ENCODE data around the gene SLC6A6.

Gene SLC6A6

DNA sequence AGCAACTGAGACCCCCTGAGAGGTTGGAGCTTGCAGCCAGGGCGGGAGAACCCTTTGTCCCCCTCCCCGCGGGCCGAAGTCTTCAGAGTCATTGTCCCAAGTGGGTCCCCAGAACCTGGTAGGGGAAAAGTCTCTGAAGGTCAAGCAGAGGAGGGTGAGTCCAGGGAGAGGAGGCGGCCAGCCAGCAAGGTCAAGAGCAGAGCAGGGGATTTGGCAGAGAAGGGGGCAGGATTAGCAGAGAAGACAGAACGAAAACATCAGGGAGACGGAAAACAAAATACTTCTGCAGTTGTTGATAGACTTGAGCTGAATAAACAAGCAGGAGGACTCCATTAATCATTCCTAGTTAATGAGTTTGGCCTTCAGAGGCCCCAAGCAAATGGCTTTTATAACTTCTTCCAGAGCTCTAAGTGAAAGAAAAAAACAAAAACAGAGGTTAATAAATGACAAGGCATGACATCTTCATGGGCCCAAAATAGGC, 71.0 kb downstream of the SLC6A6 start:
- DNase-seq: no peak

DNA sequence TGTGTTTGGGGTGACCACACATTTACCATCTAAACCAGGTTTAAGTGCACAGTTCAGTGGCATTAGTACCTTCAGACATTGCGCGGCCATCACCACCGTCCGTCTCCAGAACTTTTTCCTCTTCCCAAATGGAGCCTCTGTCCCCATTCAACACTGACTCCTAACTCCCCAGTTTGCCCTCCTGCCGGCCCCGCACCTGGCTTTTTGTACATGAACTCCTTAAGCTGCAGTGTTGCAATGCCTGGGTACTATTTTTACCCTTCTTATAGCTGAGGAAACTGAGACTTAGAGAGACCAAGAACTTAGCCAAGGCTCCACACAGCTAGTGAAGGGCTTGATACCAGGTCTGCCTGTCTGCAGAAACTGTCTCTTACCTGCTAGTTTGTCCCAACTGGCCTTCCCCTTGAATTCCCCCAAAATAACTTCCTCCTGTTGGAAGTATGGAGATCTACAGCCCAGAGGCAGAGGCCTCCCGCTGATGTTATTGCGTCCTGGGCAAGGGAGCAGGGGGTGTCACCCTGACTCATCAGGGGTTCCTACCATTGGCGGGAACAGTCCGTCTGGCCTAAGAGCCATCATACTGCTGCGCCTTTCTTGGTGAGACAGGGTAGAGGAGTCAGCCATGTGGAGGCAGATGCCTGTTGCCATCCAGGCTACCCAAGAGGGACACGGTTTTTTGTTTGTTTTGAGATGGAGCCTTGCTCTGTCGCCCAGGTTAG, 72.1 kb downstream of the SLC6A6 start:
- no peak for DNase-seq

DNA sequence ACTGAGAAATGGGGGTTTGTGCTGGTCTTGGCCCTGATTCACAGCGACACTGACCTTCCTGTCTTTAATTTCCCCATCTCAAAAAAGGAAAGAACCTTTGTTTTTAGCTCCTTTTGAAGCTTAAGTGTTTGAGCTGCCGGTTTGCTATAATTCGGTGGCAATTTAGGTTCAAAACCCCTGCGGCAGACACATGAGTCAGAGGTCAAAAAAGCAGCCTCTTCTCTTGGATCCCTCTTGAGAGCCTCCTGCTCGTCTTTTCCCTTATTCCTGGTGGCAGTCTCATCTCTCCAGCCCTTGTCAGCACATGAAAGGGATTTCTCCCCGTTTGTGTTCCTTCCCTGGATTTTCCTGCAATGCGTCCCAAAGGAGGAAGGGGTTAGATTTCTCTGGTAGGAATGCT, 73.2 kb downstream of the SLC6A6 start:
- no peak for DNase-seq

DNA sequence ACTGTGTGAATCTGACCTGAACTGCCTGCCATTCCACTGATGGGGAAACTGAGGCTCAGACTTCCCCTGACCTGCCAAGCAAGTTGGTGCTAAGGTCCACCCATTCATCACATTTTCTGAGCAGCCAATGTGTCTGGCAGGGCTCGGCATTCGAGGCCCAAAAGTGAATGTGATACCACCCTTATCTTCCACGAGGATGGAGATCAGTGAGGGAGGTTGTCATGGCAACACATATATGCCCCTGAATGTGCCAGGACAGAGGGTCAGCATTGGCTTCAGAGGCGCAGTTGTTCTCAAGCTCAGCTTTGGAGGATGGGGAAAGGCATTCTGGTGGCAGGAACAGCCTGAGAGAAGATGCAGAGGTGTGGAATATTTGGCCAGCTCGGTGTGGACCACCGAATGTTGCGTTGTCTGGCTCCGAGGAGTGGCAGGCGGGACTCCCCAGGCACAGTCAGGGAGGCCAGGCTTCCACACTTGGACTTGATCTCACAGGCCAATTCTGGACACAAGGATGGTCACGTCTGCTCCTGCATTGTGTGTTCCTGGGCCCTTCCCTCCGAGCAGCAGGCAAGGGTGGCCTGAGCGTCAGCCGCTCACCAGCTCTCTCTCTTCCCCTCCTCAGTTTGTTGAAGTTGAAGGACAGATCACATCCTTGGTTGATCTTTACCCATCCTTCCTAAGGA, 74.3 kb downstream of the SLC6A6 start:
- DNase-seq: no peak

DNA sequence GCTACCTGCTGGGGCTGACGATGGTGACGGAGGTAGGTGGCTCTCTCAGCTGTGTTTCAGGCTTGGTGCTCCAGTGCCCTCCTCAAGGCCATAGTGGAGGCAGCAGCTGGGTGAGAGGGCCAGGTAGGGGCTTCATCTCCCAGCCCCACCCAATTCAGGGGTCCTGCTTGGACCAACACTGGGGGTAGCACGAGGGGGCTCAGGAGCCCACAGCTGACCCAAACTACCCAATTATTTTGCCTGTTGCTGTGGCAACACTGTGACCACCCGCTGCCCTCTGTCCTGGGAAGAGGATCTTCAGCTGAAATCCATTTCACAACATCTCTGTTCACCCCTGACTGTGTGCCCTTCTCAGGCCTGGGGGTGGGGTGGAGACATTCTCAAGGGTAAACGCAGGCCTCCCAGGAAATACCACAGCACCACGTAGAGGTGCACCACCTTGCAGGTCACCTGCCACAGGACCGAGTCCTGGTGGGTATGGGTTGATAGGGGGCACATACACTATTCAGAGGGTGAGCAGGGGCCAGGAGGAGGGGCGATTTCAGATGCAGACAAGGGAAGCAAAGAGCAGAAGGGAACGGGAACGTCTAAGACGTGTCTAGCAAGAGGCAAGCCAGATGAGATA, 75.0 kb downstream of the SLC6A6 start:
- DNase-seq: no peak

DNA sequence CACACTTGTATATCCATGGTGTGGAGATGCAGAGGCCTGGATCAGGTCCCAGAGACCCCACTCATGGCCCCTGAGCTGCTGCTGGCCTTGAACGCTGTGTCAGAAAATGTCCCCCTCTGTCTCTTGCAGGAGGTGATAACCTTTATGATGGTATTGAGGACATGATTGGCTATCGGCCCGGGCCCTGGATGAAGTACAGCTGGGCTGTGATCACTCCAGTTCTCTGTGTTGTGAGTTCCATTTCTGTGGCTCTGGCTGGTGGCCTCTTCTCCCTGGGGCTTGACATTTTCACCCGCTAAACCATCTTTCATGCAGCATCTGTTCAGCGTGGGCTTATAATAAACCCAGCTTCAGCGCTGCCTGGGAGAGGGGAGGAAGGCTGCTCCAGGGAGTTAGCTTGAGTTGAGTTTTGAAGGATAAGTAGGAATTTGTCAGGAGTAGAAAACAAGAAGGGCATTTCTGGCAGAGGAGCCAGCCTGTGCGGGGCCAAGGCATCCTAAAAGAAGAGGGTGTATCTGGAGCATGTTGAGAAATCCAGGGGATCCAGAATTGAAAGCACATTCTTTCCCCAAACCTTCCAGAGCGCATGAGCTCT, 76.6 kb downstream of the SLC6A6 start:
- DNase-seq: no peak

DNA sequence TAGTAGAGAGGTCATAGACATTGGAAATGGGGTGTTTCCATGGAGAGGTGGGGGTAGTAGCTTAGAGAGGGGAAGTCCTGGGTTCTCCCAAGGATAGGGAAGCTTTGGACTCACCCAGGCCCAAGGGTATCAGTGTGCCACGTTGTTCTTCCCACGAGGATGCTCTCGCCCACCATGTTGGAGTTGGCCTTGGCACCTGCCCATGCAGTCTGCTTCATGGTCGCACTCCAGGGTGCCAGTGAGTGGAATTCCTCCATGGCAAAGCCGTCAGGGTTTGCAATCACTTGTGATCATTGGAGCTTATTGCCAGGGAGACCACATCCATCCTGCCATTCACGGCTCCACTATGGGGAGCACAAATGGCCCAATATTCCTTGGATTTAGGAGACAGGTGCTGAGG, 77.2 kb downstream of the SLC6A6 start:
- DNase-seq: no peak

DNA sequence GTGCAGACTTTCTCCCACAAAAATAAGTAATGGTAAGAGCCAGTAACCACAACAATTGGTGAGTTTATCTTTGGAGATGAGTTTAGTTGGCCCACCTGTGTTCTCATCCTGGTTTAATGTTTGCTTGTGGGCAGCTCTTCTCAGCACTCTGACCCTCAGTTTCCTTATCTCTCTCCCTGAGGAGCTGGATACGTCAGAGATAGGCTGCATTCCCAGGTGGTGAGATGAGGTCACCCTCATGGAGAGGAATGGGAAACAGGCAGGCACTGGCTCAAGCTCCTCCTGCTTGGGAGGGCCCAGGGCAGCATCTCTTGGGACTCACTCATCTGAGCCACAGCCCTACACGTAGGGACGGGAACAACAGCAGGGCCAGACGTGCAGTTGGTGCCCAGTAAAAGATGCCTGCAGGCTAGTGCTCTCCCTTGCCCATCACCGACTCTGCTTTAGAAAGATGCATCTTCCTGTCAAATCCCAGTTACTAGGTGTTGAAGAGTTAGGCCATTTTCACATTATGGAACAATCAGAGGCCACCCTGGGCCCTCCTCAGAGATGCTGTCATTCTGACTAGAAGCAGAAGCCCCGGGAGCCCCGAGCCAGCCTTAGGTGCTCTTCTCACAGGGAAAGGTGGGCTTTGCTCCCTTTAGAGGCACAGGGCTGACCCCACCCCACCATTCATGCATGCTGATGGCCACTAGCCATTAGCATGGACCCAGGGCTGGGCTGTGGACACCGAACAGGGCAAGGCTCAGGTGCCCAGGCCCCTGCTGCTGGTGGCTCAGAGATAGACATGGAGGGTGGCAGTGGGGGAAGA, 78.0 kb downstream of the SLC6A6 start:
- peak; percentile 54 for DNase-seq

DNA sequence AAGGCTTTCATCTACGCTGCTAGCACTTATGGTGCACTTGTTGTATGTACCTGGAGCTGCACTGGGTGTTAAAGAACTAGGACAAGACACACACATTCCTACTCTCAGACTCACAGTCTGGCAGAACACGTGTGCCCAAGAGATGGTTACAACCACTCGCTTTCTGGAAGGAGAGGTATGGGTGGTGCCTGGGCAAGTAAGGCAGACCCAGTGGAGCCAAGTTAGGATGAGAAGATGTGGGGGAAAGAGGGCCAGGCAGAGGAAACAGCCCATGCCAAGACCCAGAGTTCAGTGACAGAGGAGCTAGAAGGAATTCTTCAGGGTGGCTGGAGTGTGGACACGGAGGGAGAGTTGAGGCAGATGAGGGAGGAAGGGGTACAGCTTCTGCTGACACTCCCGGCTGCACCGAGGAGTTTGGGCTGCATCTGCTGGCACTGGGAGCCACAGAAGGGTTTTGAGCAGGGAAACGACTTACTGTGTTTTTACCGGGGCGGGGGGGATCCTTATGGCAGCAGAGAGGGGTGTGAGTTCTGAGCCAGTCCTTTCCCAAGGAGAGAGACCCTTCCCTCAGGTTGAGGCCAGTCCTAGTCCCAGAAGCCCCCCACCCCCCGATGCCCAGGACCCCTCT, 78.7 kb downstream of the SLC6A6 start:
- DNase-seq: no peak

DNA sequence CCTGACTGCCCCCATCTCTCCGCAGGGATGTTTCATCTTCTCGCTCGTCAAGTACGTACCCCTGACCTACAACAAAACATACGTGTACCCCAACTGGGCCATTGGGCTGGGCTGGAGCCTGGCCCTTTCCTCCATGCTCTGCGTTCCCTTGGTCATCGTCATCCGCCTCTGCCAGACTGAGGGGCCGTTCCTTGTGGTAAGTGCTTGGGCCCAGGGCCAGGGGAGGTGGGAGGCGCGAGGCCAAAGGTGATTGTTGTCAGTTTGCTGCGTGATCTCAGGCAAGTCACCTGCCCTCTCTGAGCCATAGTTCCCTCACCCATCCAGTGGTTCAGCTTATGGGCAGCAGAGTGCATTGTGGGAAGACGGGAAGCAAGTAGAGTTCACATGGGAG, 79.2 kb downstream of the SLC6A6 start:
- DNase-seq: no peak

DNA sequence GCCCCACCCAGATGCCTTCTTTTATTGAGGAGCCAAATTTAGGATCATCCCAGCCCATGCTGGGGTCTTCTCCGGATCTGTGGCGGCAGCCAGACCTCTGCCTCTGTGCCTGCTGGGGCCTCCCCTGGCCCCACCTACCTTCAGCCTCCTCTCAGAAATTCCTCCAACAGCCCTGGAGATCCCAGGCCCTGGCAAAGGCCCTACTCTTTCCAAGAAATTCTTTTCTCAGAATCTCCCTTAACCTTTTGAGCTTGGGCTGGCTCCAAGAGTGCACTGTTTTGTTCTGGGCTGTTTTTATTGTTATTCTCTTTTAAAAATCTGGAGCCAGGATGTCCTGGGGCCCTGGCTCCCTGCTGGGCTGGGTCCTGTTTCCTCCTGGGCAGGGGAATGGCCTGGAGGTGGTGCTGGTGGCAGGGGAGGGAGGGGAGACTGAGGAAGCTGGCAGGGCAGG, 79.9 kb downstream of the SLC6A6 start:
- no peak for DNase-seq

DNA sequence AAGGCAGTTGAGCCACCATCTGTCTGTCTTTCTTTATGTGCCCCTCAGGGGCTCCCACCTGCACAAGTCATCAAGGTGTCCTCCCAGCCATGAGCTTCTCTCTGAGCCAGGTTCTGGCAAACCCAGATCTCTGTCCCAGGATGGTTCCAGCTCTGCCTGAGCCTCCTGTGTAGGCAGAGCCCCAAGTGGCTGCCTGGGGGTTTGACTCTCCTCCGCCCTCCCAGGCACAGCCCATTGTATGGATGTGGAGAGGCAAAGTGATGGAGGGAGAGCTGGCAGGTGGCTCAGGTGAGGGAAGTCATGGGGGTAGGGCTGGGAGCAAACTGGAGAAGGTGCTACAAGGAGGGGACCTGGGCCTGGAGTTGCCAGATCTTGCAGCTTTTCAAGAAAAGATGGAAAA, 80.9 kb downstream of the SLC6A6 start:
- DNase-seq: no peak

DNA sequence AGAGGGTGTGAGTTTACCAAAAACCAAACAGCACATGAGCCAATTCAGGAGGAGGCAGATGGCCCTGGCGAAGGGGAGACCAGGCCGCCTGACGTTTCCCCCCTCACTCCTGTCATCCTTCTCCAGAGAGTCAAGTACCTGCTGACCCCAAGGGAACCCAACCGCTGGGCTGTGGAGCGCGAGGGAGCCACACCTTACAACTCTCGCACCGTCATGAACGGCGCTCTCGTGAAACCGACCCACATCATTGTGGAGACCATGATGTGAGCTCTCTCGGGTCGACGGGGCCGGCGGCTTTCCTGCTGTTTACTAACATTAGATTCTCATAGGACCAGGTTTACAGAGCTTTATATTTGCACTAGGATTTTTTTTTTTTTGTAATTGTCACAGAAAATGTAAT, 82.3 kb downstream of the SLC6A6 start:
- no peak for DNase-seq

DNA sequence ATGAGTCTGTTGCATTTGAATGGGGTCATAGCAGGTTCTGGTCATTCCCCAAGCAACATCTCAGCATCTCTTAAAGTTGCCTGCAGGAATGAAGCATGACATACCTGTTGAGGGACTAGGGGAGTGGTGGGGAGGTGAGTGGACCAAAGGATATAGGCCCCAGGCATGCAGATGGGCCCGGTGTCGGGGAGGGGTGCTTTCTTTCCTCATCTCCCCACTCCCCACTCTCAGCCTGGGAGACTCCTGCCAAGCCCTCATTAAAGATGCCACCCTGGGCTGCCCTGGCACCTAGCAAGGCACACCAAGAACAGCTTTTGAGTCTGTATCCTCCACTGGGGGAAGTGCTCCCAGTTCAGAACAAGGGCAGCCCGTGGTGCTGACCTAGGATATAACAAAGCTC, 83.6 kb downstream of the SLC6A6 start:
- no peak for DNase-seq

DNA sequence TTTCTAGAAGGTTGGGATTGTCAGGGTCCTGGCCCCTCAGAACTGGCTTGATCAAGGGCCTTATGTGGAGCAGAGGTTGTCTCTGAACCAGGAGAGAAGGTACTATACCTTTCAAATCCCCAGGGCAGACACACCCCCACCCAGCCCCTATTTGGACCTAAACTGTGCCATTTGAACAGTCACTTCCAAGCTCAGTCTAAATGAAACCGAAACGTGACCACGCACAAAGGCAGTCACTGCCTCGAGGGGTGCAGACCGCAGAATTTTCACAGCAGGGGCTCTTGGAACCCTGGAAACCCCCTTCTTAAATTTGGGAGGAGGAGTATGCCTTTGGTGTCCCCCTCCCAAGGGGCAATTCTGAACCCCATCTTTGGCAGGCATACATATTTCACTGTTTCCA, 84.1 kb downstream of the SLC6A6 start:
- no peak for DNase-seq

DNA sequence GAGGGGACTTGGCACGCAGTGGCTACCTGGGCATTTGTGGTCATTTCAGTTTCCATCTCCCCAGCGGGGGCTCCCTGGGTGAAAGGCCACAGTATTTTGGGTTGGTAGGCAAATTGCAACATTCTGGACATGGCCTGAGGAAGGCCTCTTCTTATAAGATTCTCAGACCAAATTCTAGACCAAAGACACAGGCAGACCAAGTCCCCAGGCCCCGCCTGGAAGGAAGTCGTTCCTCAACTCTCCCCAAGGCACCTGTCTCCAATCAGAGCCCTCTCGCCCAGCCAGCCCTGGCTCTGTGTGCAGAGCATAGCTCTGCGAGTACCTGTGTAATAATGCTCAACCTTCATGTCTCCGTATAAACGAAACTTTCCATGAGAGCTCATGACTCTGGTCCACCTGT, 84.7 kb downstream of the SLC6A6 start:
- no peak for DNase-seq

DNA sequence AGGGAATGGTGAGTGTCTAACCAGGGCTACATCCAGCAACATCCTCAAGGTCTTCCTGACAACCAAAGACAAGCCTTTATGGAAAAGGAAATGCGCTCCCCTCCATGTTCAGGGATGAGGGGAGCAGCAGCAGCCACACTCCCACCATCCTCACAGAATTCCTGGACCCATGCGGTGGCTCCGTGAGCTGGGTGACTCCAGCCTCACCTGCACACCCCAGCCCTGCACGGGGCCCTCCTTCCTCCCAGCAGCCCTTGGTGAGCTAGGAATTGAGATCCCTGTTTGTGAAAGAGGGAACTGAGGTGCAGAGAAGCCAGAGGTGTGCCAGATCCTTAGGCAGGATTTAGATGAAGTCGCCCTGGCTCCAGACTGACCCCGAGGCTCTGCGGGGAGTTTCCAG, 85.4 kb downstream of the SLC6A6 start:
- DNase-seq: no peak

DNA sequence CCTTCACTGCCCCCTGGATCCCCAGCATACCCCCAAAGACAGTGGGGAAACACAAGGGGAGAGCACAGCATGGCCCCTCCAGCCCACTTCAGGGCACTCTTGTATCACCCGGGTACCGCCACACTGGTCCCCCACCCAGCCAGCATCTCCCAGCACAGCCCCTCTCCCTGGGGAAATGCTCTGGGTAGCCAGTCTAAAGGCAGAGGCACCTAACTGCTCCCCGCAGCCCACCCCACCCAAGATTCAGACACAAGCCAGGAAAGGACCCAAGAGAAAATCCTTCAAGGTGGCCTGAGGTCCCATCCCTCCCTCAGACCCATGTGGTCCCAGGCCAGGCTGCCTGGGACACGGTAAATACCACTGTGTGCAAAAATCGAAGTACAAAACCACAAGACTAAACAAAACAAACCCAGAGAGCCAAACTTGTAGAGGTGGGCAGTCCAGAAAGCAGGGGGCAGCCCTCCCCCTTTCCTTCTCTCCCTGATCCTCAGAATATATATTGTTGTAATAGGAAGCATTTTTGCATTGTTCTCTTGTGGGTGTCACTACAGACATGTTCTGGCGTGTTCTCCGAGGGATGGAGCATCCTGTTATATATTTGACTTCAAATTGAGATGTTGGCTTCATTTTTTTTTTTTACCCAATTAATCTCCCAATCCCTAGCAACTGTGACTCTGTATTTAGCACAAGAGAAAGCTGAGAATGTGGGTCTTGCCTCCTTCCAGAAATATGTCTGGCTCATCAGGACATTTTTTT, 86.1 kb downstream of the SLC6A6 start:
- DNase-seq: no peak

DNA sequence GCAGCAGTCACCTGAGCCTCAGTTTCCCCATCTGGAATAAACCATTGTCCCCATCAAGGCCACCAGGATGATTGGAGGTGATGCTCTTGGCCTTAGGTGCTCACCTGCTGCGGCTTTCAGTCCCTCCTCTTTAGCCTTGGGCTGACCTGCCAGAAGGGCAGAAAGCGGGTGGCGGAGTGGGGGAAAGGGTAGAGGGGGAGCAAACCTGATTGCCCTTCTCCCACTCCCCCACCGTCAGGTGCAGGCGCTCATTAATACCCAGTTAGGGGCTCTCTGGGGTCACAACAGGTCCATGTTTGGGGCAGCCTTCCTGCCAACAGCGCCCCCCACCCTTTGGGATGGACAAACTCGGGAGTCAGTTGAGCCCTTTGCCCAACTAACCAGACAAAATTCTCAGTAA, 87.2 kb downstream of the SLC6A6 start:
- no peak for DNase-seq

DNA sequence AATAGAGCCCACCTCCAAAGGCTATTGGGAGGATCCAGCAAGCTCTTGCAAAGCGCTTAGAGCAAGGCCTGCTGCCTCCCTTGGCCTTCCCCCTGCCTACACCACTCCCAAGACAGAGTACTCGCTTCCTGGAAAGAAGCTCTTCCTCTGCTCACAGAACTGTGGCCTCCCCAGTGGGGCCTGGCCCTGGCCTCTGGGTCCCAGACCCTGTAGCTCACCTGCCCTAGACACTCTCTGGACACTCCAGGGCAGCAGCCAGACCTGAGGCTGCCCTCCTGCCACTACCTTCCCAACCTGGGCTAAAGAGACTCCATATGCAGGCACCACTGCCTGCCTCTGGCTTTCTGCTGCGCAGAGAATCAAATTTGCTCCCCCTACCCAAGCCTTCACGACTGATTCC, 87.8 kb downstream of the SLC6A6 start:
- no peak for DNase-seq

DNA sequence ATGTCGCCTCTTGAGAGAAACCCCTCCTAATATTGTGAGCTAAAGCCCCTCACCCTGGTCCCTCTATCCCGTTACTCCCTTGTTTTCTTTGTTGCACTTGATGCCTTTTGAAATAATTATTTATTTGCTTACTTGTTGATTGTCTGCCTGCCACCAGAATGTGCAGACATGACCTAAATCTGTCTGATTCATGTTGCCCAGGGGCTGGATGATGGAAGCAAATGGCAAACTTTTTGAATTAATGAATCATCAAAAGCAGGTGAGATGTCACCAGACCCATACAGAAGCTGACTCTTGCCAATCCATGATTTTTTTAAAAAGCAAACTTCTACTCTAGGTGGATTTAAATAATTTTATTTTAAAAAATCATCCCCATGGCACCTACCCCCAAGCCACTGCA, 88.4 kb downstream of the SLC6A6 start:
- no peak for DNase-seq

All from EL (cell line).